AG04450 (cell line): ENCODE results near the gene HOXA13. TPM values are rescaled to one million over a fixed set of nuclear protein-coding genes. Genes with fewer than 3 reads are reported as not detected.

ENCODE experiments used
- CTCF ChIA-PET: fragments of 300-600, 350-600 bp; formaldehyde crosslinking; extraction: SDS; loops from one replicate; lab custom pipeline; 2022; ENCODE audit warnings: antibody characterized with exemption, inconsistent platforms; lab: Charles Lee
- POLR2A ChIA-PET: fragments of 350-600 bp; formaldehyde crosslinking; extraction: SDS; loops from one replicate; lab custom pipeline; 2021; ENCODE audit warnings: antibody characterized with exemption, inconsistent platforms; lab: Yijun Ruan, JAX
- DNase-seq: peaks from one replicate; pipeline ENCODE4 v3.0.0-alpha.2; 2011; ENCODE audit warnings: low read depth, low spot score
- H3K27ac ChIP-seq: one replicate; pipeline ENCODE4 v1.5.1; 2012; ENCODE audit warnings: low read depth, low read length, control low read depth
- H3K27me3 ChIP-seq: one replicate; pipeline ENCODE4 v1.6.0; 2012; ENCODE audit warnings: low read length; ENCODE audit not compliant: control insufficient read depth, insufficient read depth
- H3K4me3 ChIP-seq: 2 replicates; pipeline ENCODE4 v1.5.1; 2011; ENCODE audit warnings: mild to moderate bottlenecking, low read depth, low read length, control low read depth
- H3K9me3 ChIP-seq: 2 replicates; pipeline ENCODE4 v1.5.1; 2012; ENCODE audit warnings: low read length; ENCODE audit not compliant: control insufficient read depth, insufficient read depth
- CTCF ChIP-seq: IDR thresholded peaks from 2 replicates; pipeline ENCODE4 v1.5.1; 2011; ENCODE audit warnings: low read depth, low read length, control low read depth, inconsistent platforms
- polyA plus RNA-seq: library from polyadenylated mRNA; depleted of rRNA; stranded (reverse); fragments of >200 nt; gene quantifications from 2 replicates; pipeline ENCODE4 v1.2.3, GENCODE V29; 2011

HOXA13 gene
- polyA plus RNA-seq, 1 experiment, result not detected

- no peak for TF ChIP-seq CTCF
- ChIA-PET POLR2A (interaction anchor here (1.1 kb wide), 1 partner anchor 960 kb away, joined by 3 read pairs; no protein-coding TSS in a partner anchor), CTCF (interaction anchor here (0.6 to 3.8 kb wide), 18 partner anchors 8 to 1267 kb away, joined by 3 to 171 read pairs (median 8); partner anchors contain the start of genes HOXA3 and HOXA5)
- no peak for DNase-seq
- Histone ChIP-seq H3K9me3 (peaks cover 21% of the 10 kb centered on the region; the same call in 1 of the 2 replicates), H3K27me3 (peaks cover 21% of the 10 kb centered on the region), H3K4me3 (no peak overlapping the region), H3K27ac (no peak overlapping the region)
These were observed 39.7 kb downstream of the HOXA13 start for GRCh38 chr7:27160145-27160545.

DNA sequence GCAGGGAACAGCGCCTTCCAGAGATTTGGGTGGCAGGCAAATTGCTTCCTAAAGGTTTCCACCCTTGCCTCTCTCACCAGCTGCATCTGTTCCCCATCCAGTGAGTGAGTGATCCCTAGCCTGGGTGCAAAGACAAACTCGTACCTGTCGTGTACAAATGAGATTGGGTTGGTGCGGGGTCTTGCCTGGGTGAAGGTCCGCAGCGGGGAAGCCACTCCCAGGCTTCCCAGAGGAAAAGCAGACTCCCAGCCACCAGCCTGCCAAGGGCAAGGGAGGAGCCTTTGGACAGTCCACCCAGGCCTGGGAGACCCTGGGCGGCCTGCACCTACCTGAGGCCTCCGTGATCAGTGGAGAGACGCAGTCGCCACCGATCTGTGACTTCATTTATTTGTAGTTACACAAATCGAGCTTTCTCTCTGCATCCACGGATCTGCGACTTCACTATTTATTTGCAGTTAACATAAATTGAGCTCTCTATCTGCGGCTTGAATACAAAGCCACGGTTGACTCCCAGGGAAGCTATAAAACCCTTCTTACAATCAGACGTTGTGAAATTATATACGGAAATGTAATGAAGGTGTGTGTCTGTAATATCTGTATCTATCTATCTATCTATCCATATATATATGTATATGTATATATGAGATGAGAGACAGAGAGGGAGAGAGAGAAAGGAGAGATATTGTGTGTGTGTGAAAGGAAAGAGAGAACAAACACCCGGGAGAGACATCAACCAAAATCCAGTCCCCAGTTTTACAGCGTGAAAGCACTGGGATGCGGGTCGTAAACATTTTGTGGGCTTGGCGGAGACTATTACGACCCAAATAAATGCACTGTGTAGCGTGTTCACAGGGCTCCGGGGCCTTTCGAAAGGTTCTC, 40.4 kb downstream of the HOXA13 start:
- ChIA-PET CTCF (interaction anchor here (0.6 to 1.6 kb wide), 8 partner anchors 16 to 1276 kb away, joined by 3 to 24 read pairs (median 6); partner anchors contain the start of gene HOXA5), POLR2A (no interaction called here)
- Histone ChIP-seq H3K9me3 (peaks cover 17% of the 10 kb centered on the region; the same call in 1 of the 2 replicates), H3K27me3 (peaks cover 16% of the 10 kb centered on the region), H3K4me3 (no peak overlapping the region), H3K27ac (no peak overlapping the region)
- TF ChIP-seq CTCF, result no peak
- DNase-seq, result no peak

DNA sequence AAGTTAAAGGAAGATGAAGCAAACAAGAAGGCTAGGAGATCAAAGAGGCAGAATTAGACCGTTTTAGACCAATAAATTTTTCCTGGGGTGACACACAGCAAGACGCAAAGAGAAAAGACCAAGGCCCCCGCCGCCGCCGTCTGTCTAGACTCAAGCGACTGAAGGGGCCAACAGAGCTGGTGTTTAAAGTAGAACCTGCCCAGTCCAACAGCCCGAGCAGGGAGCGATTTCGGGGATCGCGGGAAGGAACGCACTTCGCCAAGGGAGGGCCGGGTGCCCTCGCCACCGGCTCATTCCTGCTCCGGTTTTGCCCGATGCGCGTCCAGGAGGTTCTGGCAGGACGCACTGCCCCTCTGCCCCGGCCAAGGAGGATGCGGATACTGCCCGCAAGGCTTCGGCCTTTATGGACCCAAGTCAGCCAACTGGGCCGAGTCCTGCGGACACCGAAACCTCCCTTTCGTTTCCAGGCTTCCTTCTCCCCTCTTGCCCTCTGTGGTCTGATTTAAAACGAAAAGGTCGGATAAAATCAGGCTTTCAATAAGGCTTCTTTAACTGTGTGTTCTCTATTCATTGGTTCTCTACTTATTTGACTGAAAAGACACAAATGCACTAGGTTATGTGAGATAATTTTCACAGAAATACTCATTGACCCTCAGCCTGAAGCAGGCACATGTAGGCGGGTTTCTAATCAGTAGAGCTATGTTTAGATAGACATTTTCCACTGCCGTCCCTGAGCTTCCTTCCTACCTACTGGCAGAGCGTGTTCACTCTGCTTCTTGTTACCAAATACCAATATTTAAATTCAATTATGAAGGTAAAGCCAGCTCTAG, 41.2 kb downstream of the HOXA13 start:
- no peak for TF ChIP-seq CTCF
- DNase-seq, result no peak
- Histone ChIP-seq H3K9me3 (peaks cover 14% of the 10 kb centered on the region; the same call in 1 of the 2 replicates), H3K4me3 (no peak overlapping the region), H3K27me3 (peaks cover 13% of the 10 kb centered on the region), H3K27ac (no peak overlapping the region)
- ChIA-PET CTCF (interaction anchor here (0.6 to 1.6 kb wide), 10 partner anchors 8 to 1275 kb away, joined by 3 to 24 read pairs (median 5); partner anchors contain the start of gene HOXA5), POLR2A (no interaction called here)

DNA sequence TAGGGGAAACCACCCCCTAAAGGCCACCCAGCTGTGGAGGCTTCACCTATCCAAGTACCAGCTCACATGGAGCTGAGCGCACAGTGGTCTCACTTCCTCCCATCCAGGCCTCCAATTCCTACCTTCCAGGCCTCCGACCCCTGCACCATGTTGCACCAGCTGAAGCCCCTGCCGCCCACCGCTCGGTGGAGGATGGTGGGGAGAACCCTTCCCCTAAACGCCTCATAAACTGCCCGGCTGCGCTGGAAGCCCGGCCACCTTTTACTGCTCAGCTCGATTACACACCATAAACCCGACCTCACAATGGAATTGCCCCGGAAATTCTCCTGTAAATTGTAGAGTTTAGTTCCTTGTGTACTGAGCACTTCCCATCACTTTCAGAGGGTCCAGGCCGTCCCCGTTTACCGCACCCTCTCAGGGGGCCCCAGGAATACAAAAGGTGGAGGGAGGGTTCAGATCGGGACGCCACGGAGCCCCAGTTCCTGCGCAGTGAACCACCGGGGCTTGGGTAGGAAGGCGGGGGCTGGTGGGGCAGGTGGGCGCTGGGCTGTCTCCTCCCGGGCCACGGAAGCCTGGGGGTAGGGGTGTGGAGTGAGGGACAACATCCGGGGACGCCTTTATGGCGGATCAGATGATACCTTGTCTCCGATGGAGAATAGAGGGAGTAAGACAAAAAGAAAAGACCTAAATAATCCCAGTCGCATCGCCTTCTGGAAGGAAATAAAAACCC, 42.0 kb downstream of the HOXA13 start:
- Histone ChIP-seq H3K4me3 (no peak overlapping the region), H3K9me3 (peaks cover 14% of the 10 kb centered on the region; the same call in 1 of the 2 replicates), H3K27me3 (peaks cover 10% of the 10 kb centered on the region), H3K27ac (no peak overlapping the region)
- ChIA-PET POLR2A (no interaction called here), CTCF (interaction anchor here (0.6 to 1.9 kb wide), 9 partner anchors 14 to 1265 kb away, joined by 3 to 13 read pairs (median 5); partner anchors contain the start of gene HOXA5)
- DNase-seq, result no peak
- no peak for TF ChIP-seq CTCF
